ENCODE results near the gene LCAT.

Gene LCAT

DNA sequence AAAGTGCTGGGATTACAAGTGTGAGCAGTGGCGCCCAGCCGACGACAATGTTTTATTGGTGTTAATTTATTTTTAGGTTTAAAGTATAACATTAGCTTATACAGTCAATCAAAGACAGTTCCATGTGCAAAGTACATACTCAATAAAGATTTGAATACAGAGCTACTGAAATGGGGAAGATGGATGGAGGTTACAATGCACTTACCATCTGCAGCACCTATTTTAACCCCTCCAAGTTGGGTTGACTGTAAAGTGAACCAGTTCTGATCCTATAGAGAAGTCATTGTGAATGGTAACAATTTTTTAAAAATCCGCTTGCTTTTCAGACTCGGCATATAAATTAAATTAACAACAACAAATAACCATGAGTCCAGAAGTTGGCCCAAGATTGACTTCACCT, 51.5 kb downstream of the LCAT start:
- H3K4me1 ChIP-seq (ENCODE audit: control insufficient read depth, insufficient read depth, low read length, poor library complexity, severe bottlenecking): peaks cover 17% of the 10 kb centered on the region
- no peaks in the 10 kb centered on the region for H3K27me3 ChIP-seq (replicated peaks; ENCODE audit: control insufficient read depth, insufficient read depth, low read length, poor library complexity, severe bottlenecking)
- DNase-seq: no peak
- H3K9me3 ChIP-seq (ENCODE audit: control insufficient read depth, low read length): no peaks in the 10 kb centered on the region
- no peak overlapping the region for H3K27ac ChIP-seq (ENCODE audit: insufficient read depth, low read length, poor library complexity, severe bottlenecking)
- H3K4me3 ChIP-seq (ENCODE audit: insufficient read depth, low read depth, low read length, poor library complexity, severe bottlenecking): peak overlapping the region; percentile 92
- H3K36me3 ChIP-seq (ENCODE audit: control insufficient read depth, insufficient read depth, low read length): no peaks in the 10 kb centered on the region
